A549 (cell line): Measurements from ENCODE around the gene TRAPPC12. TPM values are rescaled to one million over a fixed set of nuclear protein-coding genes. Genes with fewer than 3 reads are reported as not detected.

ENCODE experiments used
- ATAC-seq, 2 experiments: fragments of 200-7000 bp in 1 of 2; fragments of >200 bp in 1 of 2; cut with Nextera tagmentation in 1 of 2; cut with Tn5 transposase in 1 of 2; 3 replicates each; pipeline versions ENCODE4 v1.8.0 to v1.9.1; 2018 to 2020; ENCODE audit warnings: mild to moderate bottlenecking in 1 of 2, moderate library complexity in 1 of 2
- CTCF ChIA-PET: fragments of 300-600 bp; sonication (Branson Sonifier 250); formaldehyde crosslinking; extraction: SDS; loops from one replicate; lab custom pipeline; 2021; ENCODE audit warnings: antibody characterized with exemption, inconsistent platforms; lab: Yijun Ruan, JAX
- POLR2A ChIA-PET: fragments of 350-600 bp; formaldehyde crosslinking; extraction: SDS; loops from one replicate; lab custom pipeline; 2021; ENCODE audit warnings: antibody characterized with exemption, inconsistent platforms; lab: Yijun Ruan, JAX
- DNase-seq, 2 experiments: peaks; one replicate each; pipeline versions ENCODE4 v3.0.0 to v3.0.0-alpha.2; 2011 to 2016; ENCODE audit warnings: low read depth in 1 of 2, low spot score in 1 of 2
- FAIRE-seq: peaks from 2 replicates; lab custom pipeline; 2011; peaks lifted over from hg19 to GRCh38; lab: Jason Lieb, UNC
- H3K27ac ChIP-seq, 2 experiments: fragments of >200 bp; sonication (Bioruptor Twin); formaldehyde crosslinking; 3 replicates each; pipeline ENCODE4 v1.5.1; 2016 to 2017
- H3K4me1 ChIP-seq: fragments of >200 bp; sonication (Bioruptor Twin); formaldehyde crosslinking; 3 replicates; pipeline ENCODE4 v1.6.1; 2016
- H3K4me2 ChIP-seq: fragments of >200 bp; sonication (Bioruptor Twin); formaldehyde crosslinking; 3 replicates; pipeline ENCODE4 v1.6.1; 2016
- H3K4me3 ChIP-seq: fragments of >200 bp; sonication (Bioruptor Twin); formaldehyde crosslinking; 3 replicates; pipeline ENCODE4 v1.5.1; 2016
- H3K9me3 ChIP-seq: fragments of >200 bp; sonication (Bioruptor Twin); formaldehyde crosslinking; 3 replicates; pipeline ENCODE4 v1.6.1; 2016
- ATOH8 ChIP-seq: fragments of 250-450 bp; sonication (Bioruptor Pico); IDR thresholded peaks from 2 replicates; pipeline ENCODE4 v1.5.0; 2020; ENCODE audit warnings: low read depth, mild to moderate bottlenecking, moderate library complexity
- CBX2 ChIP-seq: fragments of 200-600 bp; sonication (generic); IDR thresholded peaks from 2 replicates; pipeline ENCODE4 v1.6.1; 2016; ENCODE audit warnings: low read depth, mild to moderate bottlenecking, borderline replicate concordance
- CBX8 ChIP-seq: fragments of 200-600 bp; sonication (generic); IDR thresholded peaks from 2 replicates; pipeline ENCODE4 v1.6.1; 2016
- CHD2 ChIP-seq: fragments of 150-350 bp; IDR thresholded peaks from 2 replicates; pipeline ENCODE4 v1.6.1; 2014; ENCODE audit warnings: low read length; ENCODE audit not compliant: partially characterized antibody
- CHD4 ChIP-seq: fragments of 200-600 bp; sonication (generic); IDR thresholded peaks from 2 replicates; pipeline ENCODE4 v1.6.1; 2016; ENCODE audit warnings: antibody characterized with exemption, mild to moderate bottlenecking, borderline replicate concordance
- EHF ChIP-seq: fragments of 250-450 bp; sonication (Bioruptor Pico); IDR thresholded peaks from 2 replicates; pipeline ENCODE4 v1.5.0; 2020; ENCODE audit warnings: mild to moderate bottlenecking
- ELK1 ChIP-seq: fragments of 150-350 bp; IDR thresholded peaks from 2 replicates; pipeline ENCODE4 v1.6.1; 2014; ENCODE audit warnings: low read depth, mild to moderate bottlenecking, low read length
- FOSB ChIP-seq: fragments of 250-450 bp; sonication (Bioruptor Pico); IDR thresholded peaks from 2 replicates; pipeline ENCODE4 v1.5.0; 2020; ENCODE audit warnings: mild to moderate bottlenecking, moderate library complexity
- HOXB13 ChIP-seq: fragments of 250-450 bp; sonication (Bioruptor Pico); IDR thresholded peaks from 2 replicates; pipeline ENCODE4 v1.5.0; 2020; ENCODE audit warnings: low read depth, mild to moderate bottlenecking, moderate library complexity
- MAFK ChIP-seq: fragments of 450-650 bp; IDR thresholded peaks from 2 replicates; pipeline ENCODE4 v1.6.1; 2014; ENCODE audit not compliant: partially characterized antibody
- MAX ChIP-seq: IDR thresholded peaks from 2 replicates; pipeline ENCODE4 v1.6.1; 2012
- MYC ChIP-seq: IDR thresholded peaks from 2 replicates; pipeline ENCODE4 v1.6.1; 2012; ENCODE audit warnings: mild to moderate bottlenecking, inconsistent platforms, low read length, improper control_type of control experiment, borderline replicate concordance
- NR3C1 ChIP-seq: fragments of >200 bp; sonication (Bioruptor Twin); formaldehyde crosslinking; IDR thresholded peaks from 3 replicates; pipeline ENCODE4 v1.6.1; 2017
- PBX3 ChIP-seq: IDR thresholded peaks from 2 replicates; pipeline ENCODE4 v1.6.1; 2012
- PHF8 ChIP-seq: fragments of 200-600 bp; sonication (generic); IDR thresholded peaks from 2 replicates; pipeline ENCODE4 v1.6.1; 2016; ENCODE audit warnings: low read depth, mild to moderate bottlenecking, antibody characterized with exemption, moderate library complexity, borderline replicate concordance
- RAD21 ChIP-seq, 2 experiments: fragments of >200 bp in 1 of 2; sonication (Bioruptor Twin) in 1 of 2; formaldehyde crosslinking in 1 of 2; IDR thresholded peaks in 1 of 2; conservative IDR thresholded peaks in 1 of 2; 2 replicates in 1 of 2; 3 replicates in 1 of 2; pipeline ENCODE4 v1.6.1; 2012 to 2018; ENCODE audit warnings: inconsistent platforms in 1 of 2
- RARB ChIP-seq: fragments of 250-450 bp; sonication (Bioruptor Pico); IDR thresholded peaks from 2 replicates; pipeline ENCODE4 v1.8.0; 2021; ENCODE audit warnings: mild to moderate bottlenecking, moderate library complexity
- REST ChIP-seq: fragments of 200-600 bp; sonication (generic); IDR thresholded peaks from 2 replicates; pipeline ENCODE4 v1.6.1; 2016; ENCODE audit warnings: antibody characterized with exemption, mild to moderate bottlenecking, moderate library complexity
- RFX5 ChIP-seq: fragments of 450-650 bp; IDR thresholded peaks from 2 replicates; pipeline ENCODE4 v1.7.1; 2014; ENCODE audit warnings: antibody characterized with exemption, mild to moderate bottlenecking, moderate library complexity
- TP53 ChIP-seq: fragments of 250-450 bp; sonication (Bioruptor Pico); IDR thresholded peaks from 2 replicates; pipeline ENCODE4 v1.5.0; 2021; ENCODE audit warnings: mild to moderate bottlenecking, moderate library complexity
- USF2 ChIP-seq: fragments of 450-650 bp; IDR thresholded peaks from 2 replicates; pipeline ENCODE4 v1.6.1; 2014; ENCODE audit warnings: antibody characterized with exemption
- WGBS: methylation state at CpG from one replicate; pipeline ENCODE4 v1.1.6; 2017; ENCODE audit errors: missing lambda C conversion rate; 5-methylcytosine and 5-hydroxymethylcytosine counted together
- polyA plus RNA-seq, 4 experiments: library from polyadenylated mRNA; depleted of rRNA in 3 of 4; stranded (reverse); fragments of >200 nt; fragmentation: RNase III in 1 of 4; extraction: RNeasy Plus Mini Kit Qiagen cat#74134 plus additional on column Dnase treatment in 1 of 4; gene quantifications; 2 replicates in 3 of 4; 3 replicates in 1 of 4; pipeline ENCODE4 v1.2.3, GENCODE V29; 2011 to 2017

Gene TRAPPC12
- polyA plus RNA-seq, 2 of the 4 experiments (the other 2 are of a cell fraction), result 42.3 to 55.0 TPM

- no peak for TF ChIP-seq RARB
- TF ChIP-seq ELK1, result no peak
- no peak for TF ChIP-seq CHD2
- TF ChIP-seq TP53, result no peak
- no peak for TF ChIP-seq NR3C1
- TF ChIP-seq MAX, result no peak
- no peak for TF ChIP-seq CBX8
- no peak for TF ChIP-seq PBX3
- TF ChIP-seq PHF8, result no peak
- DNase-seq (no peak), ATAC-seq (no peak), FAIRE-seq (no peak)
- Histone ChIP-seq H3K4me1 (no peaks in the 10 kb centered on the region), H3K4me3 (no peak overlapping the region), H3K9me3 (no peaks in the 10 kb centered on the region), H3K27ac (no peak overlapping the region), H3K4me2 (no peak overlapping the region)
- POLR2A ChIA-PET, result no interaction called here
- CTCF ChIA-PET, result interaction anchor here (0.6 to 4.9 kb wide), 4 partner anchors 8 to 171 kb away, joined by 3 to 64 read pairs (median 6); no protein-coding TSS in a partner anchor
- WGBS, result 90% methylated on average over 4 of the region's 4 CpGs
Measured at GRCh38 chr2:3451169-3451568, 71.7 kb downstream of the TRAPPC12 start.

- POLR2A ChIA-PET, result no interaction called here
- CTCF ChIA-PET, result interaction anchor here (1.7 to 4.9 kb wide), 3 partner anchors 9 to 28 kb away, joined by 4 to 64 read pairs (median 7); no protein-coding TSS in a partner anchor
- ATAC-seq, result peak in 1 of 2 experiments; percentile 15; a peak in 2 of 6 replicates
Measured at GRCh38 chr2:3451926-3452671, 72.6 kb downstream of the TRAPPC12 start.

More at GRCh38 chr2:3451926-3452671, 72.6 kb downstream of the TRAPPC12 start:
- TF ChIP-seq FOSB (CRISPR knock-in tag) (no peak), MYC (no peak), ELK1 (no peak), RARB (no peak), NR3C1 (no peak), MAFK (no peak), REST (no peak), EHF (CRISPR knock-in tag) (no peak), USF2 (no peak), ATOH8 (CRISPR knock-in tag) (no peak), CBX2 (no peak), MAX (no peak), RFX5 (no peak), CHD4 (no peak), RAD21 (conservative IDR thresholded peaks at IDR 0.05 in 1 of 2, IDR thresholded peaks at IDR 0.05 in 1 of 2) (no peak), HOXB13 (CRISPR knock-in tag) (no peak)
- Histone ChIP-seq H3K4me3 (no peak overlapping the region), H3K9me3 (no peaks in the 10 kb centered on the region), H3K27ac (no peak overlapping the region), H3K4me1 (no peaks in the 10 kb centered on the region), H3K4me2 (no peak overlapping the region)
- no peak for DNase-seq
- WGBS, result 92% methylated on average over 17 of the region's 17 CpGs
- FAIRE-seq, result no peak
